ENCODE results near the gene ZHX3.
"Not testable (repeated sequence)": the region's sequence is repeated elsewhere in the genome, so short reads cannot be mapped to it uniquely, and the experiment has no call there.

Gene ZHX3

DNA sequence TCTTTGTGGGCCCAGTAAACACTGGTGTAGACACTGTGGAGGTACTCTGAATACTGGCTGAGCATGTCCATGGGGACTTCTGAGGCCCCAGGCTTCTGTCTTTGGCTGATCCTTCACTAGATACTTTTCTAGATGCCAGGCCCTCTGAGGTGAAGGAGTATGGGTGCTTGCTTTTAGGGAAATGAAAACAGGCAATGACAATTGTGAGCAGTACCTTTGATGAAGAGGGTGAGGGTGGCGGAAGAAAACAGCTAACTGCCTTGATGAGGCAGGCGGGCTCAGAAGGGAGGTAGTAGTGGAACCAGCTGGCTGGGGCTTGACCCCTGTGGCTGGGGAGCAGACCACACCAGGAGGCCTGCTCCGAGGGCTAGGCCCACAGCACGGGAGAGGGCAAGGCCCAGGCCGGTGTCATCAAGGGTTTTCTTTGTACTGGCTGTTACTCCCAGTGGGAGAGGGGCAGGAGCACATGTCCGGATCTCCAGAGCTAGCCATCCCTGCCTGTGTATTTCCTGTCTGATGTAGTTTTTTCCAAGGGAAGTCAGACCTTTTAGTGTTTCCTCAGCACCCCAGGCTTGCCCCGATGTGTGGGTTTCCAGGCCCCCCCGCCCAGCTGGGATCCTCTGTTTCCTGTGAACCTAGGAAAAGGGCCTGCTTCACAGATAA lies 176.2 kb downstream of the ZHX3 start:
- FAIRE-seq (no peak), DNase-seq (ENCODE audit: insufficient read length, low spot score) (no peak)

DNA sequence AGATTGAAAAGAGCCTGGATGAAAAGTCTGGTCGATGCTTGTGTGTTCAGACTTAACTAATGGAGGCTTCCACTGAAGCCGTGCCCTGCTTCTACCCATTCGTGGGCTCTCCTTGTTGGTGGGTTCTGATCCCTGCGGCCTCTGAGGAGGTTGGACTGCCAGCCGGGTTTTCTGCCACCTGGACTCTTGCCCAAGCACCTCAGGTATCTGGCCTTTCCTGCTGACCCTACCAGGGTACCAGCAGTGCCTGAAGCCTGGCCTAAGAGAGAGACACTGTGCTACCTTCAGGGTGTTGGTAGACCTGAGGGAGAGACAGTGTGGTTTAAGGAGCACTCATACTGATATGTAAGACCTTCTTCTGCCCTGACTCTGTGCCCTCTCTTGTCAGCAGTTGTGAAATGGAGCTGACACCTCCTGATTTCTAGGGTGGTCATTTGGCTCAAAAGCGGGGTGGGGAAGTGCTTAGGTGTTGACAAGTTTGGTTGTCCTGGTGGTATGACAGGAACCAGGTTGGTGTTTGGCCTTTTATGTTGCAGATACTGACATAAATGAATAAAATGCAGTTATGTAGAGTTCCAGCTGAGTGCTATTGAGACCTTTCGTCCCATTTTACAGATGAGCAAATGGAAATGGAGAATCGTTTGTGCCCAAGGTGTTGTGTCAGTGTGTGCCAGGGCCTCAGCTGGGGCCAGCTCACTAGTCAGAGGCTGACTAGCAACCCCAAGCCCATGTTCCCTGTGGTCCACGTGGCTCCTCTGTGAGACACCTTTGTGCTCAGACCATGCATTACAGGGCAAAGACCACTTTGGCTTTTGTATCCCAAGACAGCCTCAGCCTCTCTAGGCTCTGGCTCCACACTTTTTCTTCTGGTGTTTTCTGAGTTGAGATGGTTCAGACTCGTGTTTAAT lies 177.1 kb downstream of the ZHX3 start:
- FAIRE-seq: no peak

DNA sequence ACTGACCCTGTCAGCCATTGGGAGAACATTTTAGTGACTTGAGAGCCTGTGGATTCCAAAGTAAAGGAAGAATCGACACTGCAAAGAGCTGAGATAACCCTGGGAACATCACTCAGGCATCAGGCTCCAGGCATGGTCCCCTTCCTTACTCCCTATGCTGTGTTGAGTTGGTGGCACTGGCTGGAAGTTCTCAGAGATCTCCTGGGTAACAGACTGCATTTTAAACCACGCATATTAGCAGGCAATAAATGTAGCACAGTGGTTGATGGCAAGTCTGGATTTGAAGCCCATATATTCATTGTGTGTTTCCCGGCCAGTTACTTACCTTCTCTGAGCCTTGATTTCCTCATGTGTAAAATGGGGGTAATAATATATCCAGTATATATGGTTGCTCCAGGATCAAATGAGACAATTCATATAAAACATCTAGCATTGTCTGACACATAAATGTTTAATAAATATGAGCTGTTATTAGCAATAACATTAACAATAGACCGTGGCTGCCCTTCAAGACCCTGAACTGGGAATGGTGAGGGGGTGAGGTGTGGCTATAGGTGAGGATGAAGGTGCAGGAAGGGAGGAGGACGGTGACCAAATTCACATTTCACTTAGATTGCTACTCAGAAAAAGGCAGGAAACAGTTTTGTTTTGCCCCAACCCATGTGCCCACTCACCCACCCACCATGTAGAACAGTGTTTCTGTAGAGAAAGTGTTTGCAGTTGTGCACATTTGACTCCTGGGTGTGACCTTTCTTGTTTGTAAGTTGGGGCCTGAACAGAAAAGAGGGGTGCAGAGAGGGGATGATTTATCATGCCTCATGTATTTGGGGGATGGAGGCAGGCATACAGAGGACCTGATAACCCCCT lies 178.1 kb downstream of the ZHX3 start:
- no peak for DNase-seq (ENCODE audit: insufficient read length, low spot score)
- FAIRE-seq: no peak

More for the DNA sequence above, 177.1 kb downstream of the ZHX3 start:
- no peak for DNase-seq (ENCODE audit: insufficient read length, low spot score)

GRCh38 chr20:41138475-41139226 lies 178.9 kb downstream of the ZHX3 start:
- DNase-seq (ENCODE audit: insufficient read length, low spot score): no peak
- peak; percentile 33 for FAIRE-seq

DNA sequence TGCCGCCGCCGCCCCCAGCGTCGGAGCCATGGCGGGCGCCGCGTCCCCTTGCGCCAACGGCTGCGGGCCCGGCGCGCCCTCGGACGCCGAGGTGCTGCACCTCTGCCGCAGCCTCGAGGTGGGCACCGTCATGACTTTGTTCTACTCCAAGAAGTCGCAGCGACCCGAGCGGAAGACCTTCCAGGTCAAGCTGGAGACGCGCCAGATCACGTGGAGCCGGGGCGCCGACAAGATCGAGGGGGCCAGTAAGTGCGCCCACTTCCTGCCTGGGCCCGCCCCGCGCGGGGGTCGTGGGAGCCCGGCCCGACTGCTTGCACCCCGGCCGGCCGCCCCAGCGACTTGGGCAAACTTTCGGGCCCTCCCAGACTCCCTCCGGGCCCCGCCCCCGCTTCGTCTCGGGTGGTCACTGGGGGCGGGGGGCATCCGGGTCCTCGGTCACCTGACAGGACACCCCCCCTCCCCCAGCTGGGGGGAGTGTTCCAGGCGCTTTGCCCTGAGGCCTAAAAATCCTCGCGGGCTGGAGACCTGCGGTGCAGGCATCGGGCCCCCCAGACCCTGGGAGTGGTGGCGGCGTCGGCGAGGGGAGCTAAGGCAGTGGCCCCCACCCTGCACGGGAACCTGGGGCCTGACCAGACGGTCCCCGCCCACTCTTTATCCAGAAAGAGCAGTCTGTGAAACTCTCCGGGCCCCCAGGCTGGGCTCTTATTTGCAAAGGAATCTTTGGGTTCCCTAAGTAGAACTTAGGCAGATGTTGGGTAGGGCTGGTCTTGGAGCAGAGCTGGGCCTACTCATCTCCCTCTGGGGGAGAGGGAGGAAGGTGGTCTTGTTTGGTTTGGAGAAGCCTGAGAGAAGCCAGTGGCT lies 179.7 kb downstream of the ZHX3 start:
- FAIRE-seq: no peak
- peak; percentile 46 for DNase-seq (ENCODE audit: insufficient read length, low spot score)

GRCh38 chr20:41136680-41137613 lies 180.6 kb downstream of the ZHX3 start, which contains the start of gene PLCG1:
Gene PLCG1 (plus strand): TSS chr20:41137543. CDS start chr20:41137642, 99 bp downstream.
- FAIRE-seq (peak; percentile 59), DNase-seq (ENCODE audit: insufficient read length, low spot score) (peak; percentile 84)

- FAIRE-seq: no peak
Observed at GRCh38 chr20:41135888-41136679, 181.4 kb downstream of the ZHX3 start.

DNA sequence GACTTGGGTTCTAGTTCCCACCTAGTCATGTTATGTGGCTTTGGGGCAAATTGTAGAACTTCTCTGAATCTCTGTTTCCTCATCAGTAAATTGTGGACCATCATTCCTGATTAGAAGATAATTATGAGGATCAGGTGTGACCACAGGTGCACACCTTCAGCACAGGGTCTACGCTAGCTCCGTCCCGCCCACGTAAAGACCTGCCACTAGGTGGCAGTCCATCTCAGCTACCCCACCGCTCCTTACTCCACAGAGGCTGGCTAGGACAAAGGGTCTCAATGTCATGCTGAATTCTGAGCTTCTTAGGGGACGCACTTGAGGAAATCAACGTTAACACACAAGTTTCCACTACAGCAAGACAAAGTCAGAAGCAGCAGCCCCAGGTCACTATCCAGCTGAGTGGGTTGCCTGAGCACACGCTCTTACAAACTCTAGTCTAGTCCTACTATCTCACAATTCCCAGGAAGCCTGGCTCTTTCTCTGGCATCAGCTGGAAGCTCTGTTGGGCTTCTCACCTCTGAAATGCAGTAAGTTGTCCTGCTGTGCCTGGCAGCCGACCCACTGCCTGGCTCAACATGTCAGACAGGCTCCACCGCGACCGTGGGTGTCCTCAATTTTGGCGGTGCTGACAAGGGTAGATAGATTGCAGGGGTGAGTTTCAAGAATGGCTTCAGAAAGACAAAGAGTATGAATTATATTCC lies 182.2 kb downstream of the ZHX3 start:
- FAIRE-seq: peak; percentile 66
- peak; percentile 47 for DNase-seq (ENCODE audit: insufficient read length, low spot score)

More at GRCh38 chr20:41135888-41136679, 181.4 kb downstream of the ZHX3 start:
- no peak for DNase-seq (ENCODE audit: insufficient read length, low spot score)

DNA sequence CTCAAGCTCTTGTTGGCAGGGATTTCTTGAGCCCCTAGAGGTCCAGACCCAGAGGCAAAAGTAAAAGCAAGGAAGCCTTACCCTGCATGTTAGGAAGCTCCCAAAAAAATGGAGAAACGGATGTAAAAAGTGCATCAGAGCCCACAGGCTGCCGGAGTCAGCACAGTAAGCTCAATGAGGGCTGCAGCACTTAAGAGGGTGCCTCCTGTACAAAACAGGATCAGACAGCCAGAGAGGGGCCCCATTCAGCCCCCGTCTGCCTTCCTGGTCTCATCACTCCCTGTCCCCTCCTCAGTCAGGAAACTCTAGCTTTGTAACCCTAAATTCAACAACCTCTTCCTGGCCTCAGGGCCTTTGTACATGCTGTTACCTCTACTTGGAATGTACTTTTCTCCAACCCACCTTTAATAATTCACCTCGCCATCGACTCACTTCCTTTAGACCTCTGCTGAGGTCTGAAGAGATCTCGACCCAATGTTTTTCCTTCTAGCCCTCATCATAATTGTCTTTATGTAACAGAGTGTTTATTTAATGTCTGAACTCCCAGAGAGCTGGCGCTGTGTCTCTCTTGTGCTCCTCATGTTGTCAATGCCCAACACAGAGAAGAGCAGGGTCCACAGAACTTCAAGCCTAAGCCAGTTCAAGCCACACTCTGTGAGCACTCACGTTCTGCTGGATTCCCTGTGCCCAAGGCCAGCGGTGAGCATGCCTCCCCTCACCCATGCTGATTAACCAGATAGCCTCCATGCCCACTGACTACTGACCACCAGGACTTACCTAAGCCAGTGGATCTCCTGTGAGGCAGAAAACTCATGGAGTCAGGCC lies 183.0 kb downstream of the ZHX3 start:
- FAIRE-seq: no peak
- DNase-seq (ENCODE audit: insufficient read length, low spot score): no peak

DNA sequence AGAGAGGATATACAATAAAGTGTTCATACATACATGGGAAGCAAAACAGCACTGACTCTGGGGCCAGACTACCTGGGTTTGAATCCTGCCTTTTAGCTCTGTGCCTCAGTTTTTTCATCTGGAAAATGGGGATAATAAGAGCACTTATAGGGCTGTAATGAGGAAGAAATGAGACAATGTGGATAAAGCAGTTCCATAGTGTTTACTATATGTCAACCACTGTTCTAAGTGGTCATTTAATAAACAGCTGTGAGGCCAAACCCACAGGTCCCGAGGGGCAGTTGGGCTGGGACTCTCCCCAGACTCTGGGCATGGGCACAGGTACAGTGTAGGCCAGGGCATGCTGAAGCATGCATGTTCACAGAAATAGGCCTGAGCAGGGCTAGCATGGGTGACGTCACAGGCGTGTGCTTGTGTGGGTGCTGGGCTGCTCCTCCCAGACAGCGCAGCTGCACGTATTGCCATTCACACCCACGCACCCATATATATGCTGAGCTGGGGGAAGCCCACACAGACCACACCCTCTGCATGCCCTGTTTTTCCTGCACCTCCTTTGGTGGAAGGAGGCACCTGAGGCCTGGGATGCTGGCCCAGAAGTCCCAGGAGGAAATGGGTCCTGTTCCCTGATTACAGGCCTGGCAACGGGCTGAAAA lies 183.7 kb downstream of the ZHX3 start:
- peak; percentile 40 for DNase-seq (ENCODE audit: insufficient read length, low spot score)
- no peak for FAIRE-seq

DNA sequence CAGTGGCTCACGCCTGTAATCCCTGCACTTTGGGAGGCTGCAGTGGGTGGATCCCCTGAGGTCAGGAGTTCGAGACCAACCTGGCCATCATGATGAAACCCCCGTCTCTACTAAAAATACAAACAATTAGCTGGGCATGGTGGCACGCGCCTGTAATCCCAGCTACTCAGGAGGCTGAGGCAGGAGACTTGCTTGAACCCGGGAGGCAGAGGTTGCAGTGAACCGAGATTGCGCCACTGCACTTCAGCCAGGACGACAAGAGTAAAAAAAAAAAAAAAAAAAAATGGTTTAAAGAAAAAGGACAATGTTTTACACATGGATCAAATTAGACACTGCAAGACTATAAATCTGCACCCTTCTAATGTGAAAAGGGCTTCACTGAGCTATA lies 185.1 kb downstream of the ZHX3 start:
- not testable (repeated sequence) for FAIRE-seq; DNase-seq (ENCODE audit: insufficient read length, low spot score)

- no peak for FAIRE-seq
Observed at GRCh38 chr20:41131594-41132387, 185.7 kb downstream of the ZHX3 start.

More at GRCh38 chr20:41131594-41132387, 185.7 kb downstream of the ZHX3 start:
- no peak for DNase-seq (ENCODE audit: insufficient read length, low spot score)
